H9 (cell line): ENCODE data around the gene ASPM. TPM values are rescaled to one million over a fixed set of nuclear protein-coding genes. Genes with fewer than 3 reads are reported as not detected.

Experiments used
- total RNA-seq: library from RNA; stranded (reverse); gene quantifications from 2 replicates; pipeline ENCODE4 v1.2.1, GENCODE V29; 2021

Gene ASPM
- total RNA-seq, 1 experiment from 2014 or later, result 34.9 TPM

Other genes with a start within 250 kb of the ASPM start
- gene CFHR2, start 202.9 kb downstream of the ASPM start, total RNA-seq, result not detected in 2 replicates
- gene CFHR5, start 169.1 kb downstream of the ASPM start, total RNA-seq, result not detected in 2 replicates
- not detected in 2 replicates for gene F13B, start 79.4 kb downstream of the ASPM start, total RNA-seq
- gene ZBTB41, start 54.6 kb upstream of the ASPM start, total RNA-seq, result 4.7 TPM in 2 replicates
- not detected in 2 replicates for gene CRB1, start 121.6 kb upstream of the ASPM start, total RNA-seq